COLO668 (cell line): ENCODE measurements around the gene PDE4D.

Experiments used
- DNase-seq: peaks from one replicate; lab custom pipeline; 2025; ENCODE audit not compliant: unreplicated experiment; lab: John Stamatoyannopoulos, UW

PDE4D gene

GRCh38 chr5:59840200-59840601 is 53.3 kb downstream of the PDE4D start:
- DNase-seq, result no peak

GRCh38 chr5:59838989-59839388 is 54.5 kb downstream of the PDE4D start:
- DNase-seq, result no peak

- DNase-seq, result no peak
Observed at GRCh38 chr5:59838067-59838466, 55.5 kb downstream of the PDE4D start.

GRCh38 chr5:59837071-59837470 is 56.5 kb downstream of the PDE4D start:
- no peak for DNase-seq

GRCh38 chr5:59835800-59836199 is 57.7 kb downstream of the PDE4D start:
- no peak for DNase-seq

GRCh38 chr5:59833448-59833847 is 60.1 kb downstream of the PDE4D start:
- no peak for DNase-seq

DNA sequence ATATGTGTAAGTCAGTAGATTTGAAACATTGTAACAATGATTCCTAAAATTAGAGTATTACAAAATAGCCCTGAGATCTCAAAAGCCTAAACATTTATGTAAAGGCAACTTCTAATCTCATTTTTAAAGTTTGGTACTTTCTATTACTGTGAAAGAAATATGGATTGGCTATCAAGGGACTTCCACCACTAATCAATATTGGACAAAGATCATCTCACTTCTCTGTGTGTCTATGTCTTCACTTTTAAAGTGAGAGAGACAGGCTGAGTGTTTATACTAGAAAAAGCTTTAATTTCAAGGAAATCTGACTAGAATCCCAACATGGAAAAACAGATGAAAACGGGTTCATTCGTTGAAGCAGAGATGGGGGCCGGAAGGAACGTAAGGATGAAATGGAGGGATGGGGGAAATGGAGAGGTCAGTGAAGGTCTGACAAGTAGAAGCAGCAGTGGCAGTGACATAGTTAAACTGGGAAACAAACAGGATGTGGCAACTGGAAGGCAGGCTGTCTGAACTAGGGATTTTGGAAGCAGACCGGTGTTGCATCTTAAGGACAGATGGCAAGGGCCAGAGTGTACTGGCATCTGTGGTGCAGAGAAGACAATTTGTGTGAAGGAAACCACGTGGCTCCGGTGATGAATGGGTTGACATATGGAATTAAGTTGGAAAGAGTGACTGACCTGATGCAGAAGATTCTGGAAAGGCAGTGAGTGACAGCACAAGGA is 60.8 kb downstream of the PDE4D start:
- no peak for DNase-seq

DNA sequence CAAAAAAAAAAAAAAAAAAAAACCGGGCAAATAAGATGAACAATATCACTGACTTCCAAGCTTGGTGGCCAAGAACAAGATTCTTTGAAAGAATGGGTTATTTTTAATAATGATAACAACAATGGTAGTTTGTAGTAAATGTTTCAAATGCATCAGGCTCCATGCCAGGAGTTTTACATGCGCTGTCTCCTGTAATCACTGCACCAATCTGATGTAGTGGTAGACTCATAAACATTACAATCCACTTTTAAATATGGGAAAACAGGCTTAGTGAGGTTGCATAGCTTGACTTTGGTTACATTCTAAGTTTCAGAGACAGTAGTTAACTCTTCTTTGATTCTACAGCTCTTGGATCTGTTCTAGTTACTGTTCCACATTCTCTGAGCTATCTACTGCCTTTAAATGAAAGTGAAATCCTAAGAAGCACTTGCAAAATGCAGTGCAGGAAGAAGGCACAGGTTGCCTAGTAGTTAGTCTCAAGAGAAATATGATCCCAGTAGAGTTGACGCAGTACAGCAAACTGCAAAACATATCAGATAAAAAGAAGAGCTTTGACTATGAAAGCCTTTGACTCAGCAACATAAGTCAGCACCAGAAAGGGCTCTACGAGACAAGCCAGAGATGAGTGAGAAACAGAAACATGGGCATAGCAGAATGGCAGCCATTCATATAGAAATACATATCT is 62.1 kb downstream of the PDE4D start:
- no peak for DNase-seq

GRCh38 chr5:59830536-59831200 is 62.9 kb downstream of the PDE4D start:
- DNase-seq, result no peak

DNA sequence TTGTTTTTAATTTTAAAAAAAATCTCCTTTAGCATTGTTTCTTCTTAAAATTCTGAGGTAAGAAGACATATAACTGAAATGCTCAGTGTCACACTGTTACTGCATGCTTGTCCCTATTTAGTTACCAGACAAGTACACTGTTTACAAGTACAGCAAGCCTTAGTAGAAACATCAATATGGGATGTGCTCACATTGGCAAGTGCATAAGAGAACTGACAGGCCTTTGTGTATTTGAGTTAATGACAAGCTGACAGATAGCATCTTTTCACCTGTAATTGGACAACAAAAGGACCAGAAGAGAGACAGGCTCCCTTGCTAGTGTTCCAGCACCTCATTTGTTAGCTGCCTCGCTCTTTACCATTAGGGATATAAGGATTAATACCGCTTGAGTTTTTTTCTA is 63.6 kb downstream of the PDE4D start:
- no peak for DNase-seq

DNA sequence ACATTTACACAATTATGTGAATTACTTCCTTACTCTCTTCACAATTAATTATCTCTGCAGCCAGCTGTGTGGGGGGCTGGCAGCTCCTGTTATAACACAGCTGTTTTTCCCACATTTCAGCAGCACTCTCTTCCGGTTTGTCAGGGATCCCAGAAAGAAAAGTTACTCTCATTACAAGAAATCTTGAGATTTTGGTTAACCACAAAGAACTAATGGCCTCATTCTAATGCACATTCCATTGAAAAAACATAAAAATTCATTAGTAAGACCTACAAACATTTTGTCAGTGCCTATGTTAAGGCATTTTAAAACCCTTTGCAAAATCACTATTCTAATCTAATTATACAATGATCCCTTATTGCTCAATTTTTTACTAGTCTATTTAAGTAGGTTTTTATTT is 64.1 kb downstream of the PDE4D start:
- DNase-seq, result no peak

- no peak for DNase-seq
Observed at GRCh38 chr5:59828623-59829022, 64.9 kb downstream of the PDE4D start.

DNA sequence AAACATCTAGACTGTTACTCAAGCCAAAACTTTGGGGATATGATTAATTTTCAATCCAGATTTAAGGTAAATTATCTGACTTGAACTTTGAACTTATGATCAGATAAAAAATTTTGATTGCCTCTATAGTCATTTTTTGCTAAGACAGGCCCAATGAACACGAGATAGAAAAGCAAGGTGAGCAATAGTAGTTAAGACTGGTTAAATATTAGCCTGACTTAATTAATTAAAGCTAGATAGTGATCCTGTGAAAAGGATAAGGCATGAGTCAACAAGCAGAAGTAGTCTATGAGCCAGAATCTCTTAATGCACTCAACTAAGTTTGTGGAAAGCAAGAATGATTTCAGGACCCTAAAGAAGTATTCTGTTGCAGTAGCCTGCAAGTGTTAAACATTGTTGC is 66.5 kb downstream of the PDE4D start:
- DNase-seq, result no peak

DNA sequence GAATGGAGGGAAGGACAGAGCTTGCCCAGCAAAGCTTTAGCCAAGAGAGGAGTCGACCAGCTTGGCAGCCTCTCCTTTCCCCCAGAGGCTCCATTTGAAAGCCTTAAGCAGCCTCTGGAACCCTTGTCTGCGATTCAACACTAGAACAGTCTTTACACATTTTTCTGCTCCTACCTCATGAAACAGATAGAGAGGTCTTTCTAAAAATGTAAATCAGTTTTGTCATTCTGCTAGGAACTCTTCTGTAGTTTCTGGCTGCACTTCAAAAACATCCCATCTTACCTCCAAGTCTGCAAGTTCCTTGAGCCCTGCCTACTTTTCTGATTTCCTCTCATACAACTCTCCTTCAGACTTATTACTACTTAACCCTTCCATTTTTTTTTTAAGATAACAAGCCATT is 70.1 kb downstream of the PDE4D start:
- DNase-seq, result no peak

DNA sequence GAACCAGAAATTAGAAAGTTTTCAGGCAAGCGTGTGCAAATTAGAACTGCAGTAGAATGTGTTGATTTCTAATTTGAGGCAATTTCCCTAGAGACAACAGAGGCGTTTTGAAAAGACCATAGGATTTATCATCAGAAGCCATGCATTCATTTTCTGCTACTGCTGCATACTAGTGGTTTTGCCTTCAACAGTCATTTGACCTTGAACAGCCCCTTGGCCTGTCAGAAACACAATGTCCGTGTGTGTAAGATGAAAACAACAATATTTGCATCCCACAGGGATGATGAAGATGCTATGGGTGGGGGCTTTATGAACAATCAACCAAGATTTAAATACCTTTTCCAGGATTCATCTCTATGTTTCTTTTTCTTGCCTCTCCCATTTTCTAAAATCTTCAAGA is 73.7 kb downstream of the PDE4D start:
- no peak for DNase-seq

- no peak for DNase-seq
Observed at GRCh38 chr5:59817536-59817935, 76.0 kb downstream of the PDE4D start.

GRCh38 chr5:59816654-59817300 is 76.7 kb downstream of the PDE4D start:
- no peak for DNase-seq

DNA sequence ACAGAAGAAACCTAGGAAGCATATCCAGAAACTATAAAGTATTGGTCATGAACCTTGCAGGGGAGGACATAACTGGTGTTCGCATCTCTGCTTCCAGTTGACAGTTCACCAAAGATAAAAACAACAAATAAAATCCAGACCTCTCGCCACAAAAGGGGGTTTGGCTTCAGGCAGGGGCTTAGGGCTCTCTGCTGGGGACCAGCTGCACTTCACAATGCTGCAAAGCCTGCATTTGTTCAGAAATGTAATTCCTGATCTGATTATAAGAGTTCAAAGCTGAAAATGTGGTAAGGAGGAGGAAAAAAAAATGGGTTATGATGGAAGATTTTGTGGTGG is 79.0 kb downstream of the PDE4D start:
- DNase-seq, result no peak

DNA sequence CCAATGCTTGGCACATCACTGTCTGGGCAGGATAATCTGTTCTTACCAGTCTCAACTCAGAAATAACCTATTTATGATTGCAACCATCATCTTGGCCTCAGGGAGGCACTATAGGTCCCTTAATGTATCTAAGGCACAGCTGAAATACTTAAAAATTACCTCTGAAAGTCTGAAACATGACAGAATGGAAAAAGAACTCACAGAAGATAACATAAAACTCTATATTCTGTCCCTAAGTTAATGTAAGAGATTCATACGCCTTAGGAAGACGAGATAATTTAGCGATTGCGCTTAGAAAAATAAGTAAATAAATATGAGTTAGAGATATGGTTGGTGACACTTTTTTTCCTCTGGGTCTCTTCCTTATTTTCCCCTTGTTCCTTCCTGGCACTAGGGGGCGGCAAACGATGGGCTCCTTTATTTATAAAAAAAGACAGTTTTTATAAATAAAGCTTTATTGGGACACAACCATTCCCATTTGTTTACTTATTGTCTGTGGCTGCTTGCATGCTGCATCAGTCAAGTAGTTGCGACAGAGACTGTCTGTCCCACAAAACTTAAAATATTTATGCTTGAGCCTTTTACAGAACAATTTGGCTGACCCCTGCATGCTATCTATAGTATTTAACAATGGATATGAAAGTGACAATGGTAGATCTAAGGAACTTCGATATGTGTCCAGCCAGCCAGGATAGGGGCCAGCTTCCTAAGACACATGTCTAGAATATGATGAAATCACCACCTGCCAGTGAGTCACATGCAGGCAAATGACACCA is 79.6 kb downstream of the PDE4D start:
- DNase-seq, result peak; percentile 12

DNA sequence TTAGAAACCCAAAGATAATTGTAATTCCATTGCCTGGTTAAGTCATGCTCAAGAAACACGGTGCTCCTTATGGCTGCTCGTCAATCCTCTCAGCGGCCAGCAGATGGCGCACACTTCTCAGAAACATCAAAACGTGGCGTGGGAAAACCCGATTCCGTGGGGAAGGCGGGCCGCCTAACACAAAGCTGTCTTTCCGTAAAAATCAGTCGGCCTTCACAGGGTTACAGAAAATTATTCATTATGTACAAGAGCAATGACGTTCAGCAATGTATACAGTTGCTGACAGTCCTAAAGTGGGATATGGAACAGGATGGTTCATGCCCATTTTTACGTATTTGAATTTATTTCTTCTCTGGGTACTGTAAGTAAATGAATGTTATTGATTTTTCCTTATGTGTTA is 83.5 kb downstream of the PDE4D start:
- DNase-seq, result peak; percentile 59

GRCh38 chr5:59807806-59808205 is 85.7 kb downstream of the PDE4D start:
- no peak for DNase-seq
